ENCODE results near the gene PPP2R3A.
A peak's percentile ranks its signal among the peaks of the same experiment; 100 is the strongest.

The PPP2R3A gene

DNA sequence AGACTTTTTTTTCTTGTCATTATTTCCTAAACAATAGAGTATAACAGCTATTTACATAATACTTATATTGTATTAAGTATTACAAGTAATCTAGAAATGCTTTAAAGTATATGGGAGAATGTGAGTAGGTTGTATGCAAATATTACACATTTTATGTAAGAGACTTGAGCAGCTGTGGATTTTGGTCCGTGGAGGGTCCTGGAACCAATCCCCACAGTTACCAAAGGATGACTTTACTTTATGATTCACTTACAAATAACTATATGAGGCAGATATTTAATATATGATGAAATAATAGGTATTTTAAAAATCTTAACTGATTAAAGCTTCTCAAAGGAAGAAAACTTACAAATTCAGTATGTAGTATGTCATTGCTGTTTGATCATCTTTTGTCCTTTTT lies 56.3 kb downstream of the PPP2R3A start:
- no peak overlapping the region for H3K9ac ChIP-seq
- H3K36me3 ChIP-seq = no peaks in the 10 kb centered on the region
- H3K4me3 ChIP-seq = no peak overlapping the region
- H3K4me1 ChIP-seq = no peaks in the 10 kb centered on the region
- no peaks in the 10 kb centered on the region for H3K27me3 ChIP-seq
- H4K20me1 ChIP-seq = no peaks in the 10 kb centered on the region
- no peak overlapping the region for H3K4me2 ChIP-seq
- no peaks in the 10 kb centered on the region for H3K9me3 ChIP-seq
- TF ChIP-seq Cebpa-rat (IDR thresholded peaks at IDR 0.05) = no peak
- no peak overlapping the region for H3K27ac ChIP-seq

DNA sequence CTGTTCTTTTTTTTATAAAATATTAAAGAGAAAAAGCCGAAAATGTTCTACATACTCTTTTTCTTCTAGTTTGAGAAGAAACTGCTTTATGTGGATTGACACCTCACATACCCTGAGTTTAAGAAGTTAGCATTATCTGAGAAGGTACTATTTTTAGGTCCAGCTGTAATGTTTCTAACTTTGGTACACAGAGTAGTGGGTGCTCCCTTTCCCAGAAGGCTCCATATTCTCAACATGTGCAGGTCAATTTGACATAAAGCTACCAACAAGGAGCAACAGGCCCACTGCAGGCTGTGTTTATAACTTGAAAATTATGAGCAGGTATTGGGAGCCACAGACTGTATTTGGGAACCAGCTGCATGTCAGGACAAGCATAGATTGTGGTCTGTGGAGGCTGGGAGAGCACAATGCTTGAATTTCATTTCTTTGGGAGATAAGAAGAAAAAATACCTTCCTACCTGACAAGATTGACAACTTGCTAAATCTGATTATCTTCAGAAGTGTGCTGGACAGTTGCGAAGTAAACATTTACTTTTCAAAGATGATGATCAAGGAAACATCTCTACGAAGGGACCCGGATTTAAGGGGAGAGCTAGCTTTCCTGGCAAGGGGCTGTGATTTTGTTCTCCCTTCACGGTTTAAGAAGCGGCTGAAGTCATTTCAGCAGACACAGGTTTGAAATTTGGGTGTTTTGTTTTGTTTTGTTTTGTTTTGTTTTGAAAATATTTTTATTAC lies 57.2 kb downstream of the PPP2R3A start:
- no peak overlapping the region for H3K4me2 ChIP-seq
- TF ChIP-seq Cebpa-rat (IDR thresholded peaks at IDR 0.05) = no peak
- no peak overlapping the region for H3K9ac ChIP-seq
- no peaks in the 10 kb centered on the region for H3K4me1 ChIP-seq
- no peaks in the 10 kb centered on the region for H3K36me3 ChIP-seq
- no peak overlapping the region for H3K4me3 ChIP-seq
- H3K27ac ChIP-seq = no peak overlapping the region
- H3K9me3 ChIP-seq = no peaks in the 10 kb centered on the region
- H3K27me3 ChIP-seq = no peaks in the 10 kb centered on the region
- H4K20me1 ChIP-seq = no peaks in the 10 kb centered on the region

- no peak overlapping the region for H3K27ac ChIP-seq
- H3K36me3 ChIP-seq = no peaks in the 10 kb centered on the region
- no peaks in the 10 kb centered on the region for H3K9me3 ChIP-seq
- H3K27me3 ChIP-seq = no peaks in the 10 kb centered on the region
- no peak for TF ChIP-seq Cebpa-rat (IDR thresholded peaks at IDR 0.05)
- no peak overlapping the region for H3K9ac ChIP-seq
- no peaks in the 10 kb centered on the region for H3K4me1 ChIP-seq
- H4K20me1 ChIP-seq = no peaks in the 10 kb centered on the region
- H3K4me2 ChIP-seq = no peak overlapping the region
- H3K4me3 ChIP-seq = no peak overlapping the region
Measured at GRCh38 chr3:136023264-136023978, 57.9 kb downstream of the PPP2R3A start.

DNA sequence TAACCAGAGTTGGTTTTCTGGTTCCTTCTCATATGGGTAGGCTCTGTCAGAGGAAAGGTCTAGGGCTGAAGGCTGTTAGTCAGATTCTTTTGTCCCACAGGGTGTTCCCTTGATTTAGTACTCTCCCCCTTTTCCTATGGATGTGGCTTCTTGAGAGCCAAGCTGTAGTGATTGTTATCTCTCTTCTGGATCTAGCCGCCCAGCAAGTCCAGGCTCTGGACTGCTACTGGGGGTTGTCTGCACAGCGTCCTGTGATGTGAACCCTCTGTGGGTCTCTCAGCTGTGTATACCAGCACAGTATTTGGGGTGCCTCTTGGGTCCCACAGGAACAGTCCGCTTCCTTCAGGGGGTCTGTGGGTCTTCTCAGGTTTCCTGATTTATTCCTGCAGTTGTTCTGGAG lies 70.8 kb downstream of the PPP2R3A start:
- H3K9me3 ChIP-seq = peaks cover 17% of the 10 kb centered on the region; the same call in 1 of the 2 replicates
- no peak overlapping the region for H3K27ac ChIP-seq
- H3K9ac ChIP-seq = no peak overlapping the region
- TF ChIP-seq Cebpa-rat (IDR thresholded peaks at IDR 0.05) = no peak
- no peak overlapping the region for H3K4me2 ChIP-seq
- H3K4me1 ChIP-seq = no peaks in the 10 kb centered on the region
- no peaks in the 10 kb centered on the region for H4K20me1 ChIP-seq
- no peak overlapping the region for H3K4me3 ChIP-seq
- H3K36me3 ChIP-seq = no peaks in the 10 kb centered on the region
- H3K27me3 ChIP-seq = no peaks in the 10 kb centered on the region

- Histone ChIP-seq H3K27me3 (no peaks in the 10 kb centered on the region), H4K20me1 (no peaks in the 10 kb centered on the region), H3K4me1 (no peaks in the 10 kb centered on the region), H3K27ac (no peak overlapping the region), H3K4me3 (no peak overlapping the region), H3K9ac (no peak overlapping the region), H3K9me3 (peaks cover 8% of the 10 kb centered on the region; the same call in 1 of the 2 replicates), H3K4me2 (no peak overlapping the region), H3K36me3 (no peaks in the 10 kb centered on the region)
- no peak for TF ChIP-seq Cebpa-rat (IDR thresholded peaks at IDR 0.05)
Measured at GRCh38 chr3:136038668-136039067, 73.1 kb downstream of the PPP2R3A start.

GRCh38 chr3:136042608-136043221 lies 77.2 kb downstream of the PPP2R3A start:
- Histone ChIP-seq H3K4me3 (no peak overlapping the region), H4K20me1 (no peaks in the 10 kb centered on the region), H3K9ac (no peak overlapping the region), H3K27me3 (no peaks in the 10 kb centered on the region), H3K27ac (no peak overlapping the region), H3K9me3 (no peaks in the 10 kb centered on the region), H3K36me3 (no peaks in the 10 kb centered on the region), H3K4me2 (no peak overlapping the region), H3K4me1 (no peaks in the 10 kb centered on the region)
- no peak for TF ChIP-seq Cebpa-rat (IDR thresholded peaks at IDR 0.05)

DNA sequence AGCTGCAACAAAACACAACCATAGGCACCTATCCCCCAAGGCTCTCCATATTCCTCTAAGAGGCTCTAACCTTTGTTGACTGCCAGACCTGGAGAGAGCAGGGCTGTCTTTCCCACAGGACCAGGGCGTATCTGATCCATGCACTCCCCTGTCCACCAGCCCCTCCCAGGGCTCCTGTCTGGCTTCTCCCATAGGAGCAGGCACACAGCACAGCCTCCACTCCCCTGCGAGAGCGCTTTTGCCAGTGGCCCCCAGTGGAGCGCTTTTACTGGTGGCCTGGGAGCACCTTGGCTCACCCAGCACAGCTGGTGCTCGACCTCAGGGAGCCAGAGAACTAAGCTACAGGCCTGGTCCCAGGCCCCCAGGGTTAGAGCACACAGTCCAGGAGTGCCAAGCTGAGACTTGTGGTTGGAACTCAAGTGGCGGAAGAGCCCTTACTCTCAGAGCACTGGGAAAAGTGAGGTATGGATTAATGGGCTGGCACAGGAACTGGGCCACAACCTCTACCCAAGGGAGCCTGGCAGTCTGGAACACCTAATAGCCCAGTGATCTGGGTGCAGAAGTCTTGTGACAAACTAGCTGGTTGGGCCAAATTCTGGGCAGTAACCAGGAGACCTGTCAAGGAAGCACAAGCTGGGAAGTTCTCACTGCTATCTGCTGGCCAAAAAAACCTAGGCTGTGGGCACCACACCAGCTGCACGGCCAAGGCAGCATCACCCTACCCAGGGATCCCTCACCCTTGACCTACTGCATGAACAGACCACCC lies 79.6 kb downstream of the PPP2R3A start:
- Histone ChIP-seq H3K27ac (no peak overlapping the region), H3K27me3 (no peaks in the 10 kb centered on the region), H3K9ac (no peak overlapping the region), H3K36me3 (no peaks in the 10 kb centered on the region), H3K4me1 (0 out of 2 replicates have a peak, but pooled peaks cover 1% of the 10 kb centered on the region), H3K4me3 (no peak overlapping the region), H3K4me2 (no peak overlapping the region), H3K9me3 (no peaks in the 10 kb centered on the region), H4K20me1 (no peaks in the 10 kb centered on the region)
- no peak for TF ChIP-seq Cebpa-rat (IDR thresholded peaks at IDR 0.05)

GRCh38 chr3:136048068-136048467 lies 82.5 kb downstream of the PPP2R3A start:
- Histone ChIP-seq H3K4me2 (no peak overlapping the region), H3K27me3 (no peaks in the 10 kb centered on the region), H3K9me3 (no peaks in the 10 kb centered on the region), H4K20me1 (no peaks in the 10 kb centered on the region), H3K27ac (no peak overlapping the region), H3K9ac (no peak overlapping the region), H3K4me3 (no peak overlapping the region), H3K36me3 (no peaks in the 10 kb centered on the region), H3K4me1 (0 out of 2 replicates have a peak, but pooled peaks cover 6% of the 10 kb centered on the region)
- TF ChIP-seq Cebpa-rat (IDR thresholded peaks at IDR 0.05) = no peak

DNA sequence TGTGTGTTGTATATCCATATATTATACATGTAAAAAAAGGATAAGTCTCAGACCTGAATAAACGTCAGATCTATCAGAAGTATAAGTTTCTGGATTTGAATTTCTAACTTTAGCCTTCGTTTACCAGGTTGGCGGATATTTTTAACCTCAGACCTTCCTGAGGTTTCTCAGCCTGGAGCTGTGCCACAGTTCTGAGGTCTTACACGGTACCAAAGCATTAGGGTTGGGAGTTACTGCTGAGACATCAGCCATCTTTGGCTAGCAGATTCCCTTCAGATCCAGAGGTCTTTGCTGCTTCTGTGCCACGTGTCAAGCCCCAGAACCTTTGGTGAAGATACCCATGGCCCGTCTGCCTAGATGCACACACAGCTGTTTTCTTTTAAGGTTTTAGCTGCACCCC lies 84.7 kb downstream of the PPP2R3A start:
- Histone ChIP-seq H3K9me3 (no peaks in the 10 kb centered on the region), H3K4me3 (no peak overlapping the region), H3K27me3 (no peaks in the 10 kb centered on the region), H3K27ac (no peak overlapping the region), H3K9ac (no peak overlapping the region), H3K4me2 (peak overlapping the region; percentile 17; the same call in 1 of the 2 replicates), H3K36me3 (no peaks in the 10 kb centered on the region), H4K20me1 (no peaks in the 10 kb centered on the region), H3K4me1 (0 out of 2 replicates have a peak, but pooled peaks cover 6% of the 10 kb centered on the region)
- TF ChIP-seq Cebpa-rat (IDR thresholded peaks at IDR 0.05) = no peak

Data from BLaER1 (cell line).